SK-N-SH (cell line): ENCODE measurements around the gene LMAN2. TPM values are rescaled to one million over a fixed set of nuclear protein-coding genes. Genes with fewer than 3 reads are reported as not detected.

Experiments
- CTCF ChIA-PET: fragments of 300-600, 350-600 bp; formaldehyde crosslinking; extraction: SDS; loops from one replicate; lab custom pipeline; 2021; lab: Yijun Ruan, JAX
- POLR2A ChIA-PET: fragments of 350-600 bp; sonication (Branson Sonifier 250); formaldehyde crosslinking; extraction: SDS; loops from one replicate; lab custom pipeline; 2020; ENCODE audit warnings: antibody characterized with exemption, inconsistent platforms; lab: Yijun Ruan, JAX
- DNase-seq: peaks from one replicate; pipeline ENCODE4 v3.0.0; 2012
- H2AFZ ChIP-seq: fragments of 200-600 bp; sonication (generic); 2 replicates; pipeline ENCODE4 v1.8.1; 2016; ENCODE audit warnings: antibody characterized with exemption, mild to moderate bottlenecking, low read depth
- H3F3A ChIP-seq: fragments of 200-600 bp; sonication (generic); replicated peaks from 2 replicates; pipeline ENCODE3; 2016; ENCODE audit warnings: antibody characterized with exemption, mild to moderate bottlenecking; ENCODE audit not compliant: insufficient read depth
- H3K27ac ChIP-seq, 2 experiments: fragments of 200-500 bp in 1 of 2; fragments of 200-600 bp in 1 of 2; sonication (Bioruptor generic) in 1 of 2; sonication (generic), shearing (Covaris generic) in 1 of 2; 2 replicates each; pipeline versions ENCODE4 v1.5.1 to v1.6.1; 2014 to 2016; ENCODE audit warnings: low read depth in 2 of 2, inconsistent platforms in 1 of 2, low read length in 1 of 2, mild to moderate bottlenecking in 1 of 2, mixed read lengths in 1 of 2
- H3K27me3 ChIP-seq: fragments of 200-600 bp; sonication (generic), shearing (Covaris generic); 2 replicates; pipeline ENCODE4 v1.6.1; 2016; ENCODE audit warnings: mixed run types; ENCODE audit not compliant: insufficient read depth
- H3K36me3 ChIP-seq, 2 experiments: fragments of 200-500 bp in 1 of 2; fragments of 200-600 bp in 1 of 2; sonication (Bioruptor generic) in 1 of 2; sonication (generic) in 1 of 2; replicated peaks in 1 of 2; 2 replicates each; pipeline versions ENCODE3 to v1.5.1; 2014 to 2016; ENCODE audit warnings: low read length in 1 of 2, mild to moderate bottlenecking in 1 of 2; ENCODE audit not compliant: insufficient read depth in 2 of 2, control insufficient read depth in 1 of 2
- H3K4me1 ChIP-seq, 2 experiments: fragments of 200-500 bp in 1 of 2; fragments of 200-600 bp in 1 of 2; sonication (Bioruptor generic) in 1 of 2; sonication (generic), shearing (Covaris generic) in 1 of 2; 2 replicates each; pipeline versions ENCODE4 v1.5.1 to v1.6.1; 2014 to 2016; ENCODE audit warnings: low read depth in 1 of 2, low read length in 1 of 2, mixed run types in 1 of 2; ENCODE audit not compliant: insufficient read depth in 2 of 2, control insufficient read depth in 1 of 2
- H3K4me2 ChIP-seq: fragments of 200-600 bp; sonication (generic), shearing (Covaris generic); 2 replicates; pipeline ENCODE4 v1.6.1; 2017; ENCODE audit warnings: mixed run types
- H3K4me3 ChIP-seq, 2 experiments: fragments of 200-500 bp in 1 of 2; fragments of 200-600 bp in 1 of 2; sonication (Bioruptor generic) in 1 of 2; sonication (generic), shearing (Covaris generic) in 1 of 2; 2 replicates each; pipeline versions ENCODE4 v1.5.1 to v1.8.1; 2014 to 2016; ENCODE audit warnings: low read depth in 2 of 2, inconsistent platforms in 1 of 2, low read length in 1 of 2, mild to moderate bottlenecking in 1 of 2, mixed read lengths in 1 of 2, moderate library complexity in 1 of 2
- H3K79me2 ChIP-seq: fragments of 200-600 bp; sonication (generic); 2 replicates; pipeline ENCODE4 v1.8.1; 2017; ENCODE audit warnings: mild to moderate bottlenecking; ENCODE audit not compliant: insufficient read depth
- H3K9ac ChIP-seq: fragments of 200-600 bp; sonication (generic); 2 replicates; pipeline ENCODE4 v1.6.1; 2017; ENCODE audit warnings: mixed run types
- H3K9me2 ChIP-seq: fragments of 200-600 bp; sonication (generic); 2 replicates; pipeline ENCODE4 v1.6.1; 2017; ENCODE audit warnings: mixed run types
- H3K9me3 ChIP-seq: fragments of 200-600 bp; sonication (generic); 2 replicates; pipeline ENCODE4 v1.6.1; 2017; ENCODE audit warnings: mixed run types, mild to moderate bottlenecking, moderate library complexity
- H4K20me1 ChIP-seq: fragments of 200-600 bp; sonication (generic); 2 replicates; pipeline ENCODE4 v1.6.1; 2017; ENCODE audit warnings: mild to moderate bottlenecking, mixed run types; ENCODE audit not compliant: insufficient read depth
- ELF1 ChIP-seq: IDR thresholded peaks from 2 replicates; pipeline ENCODE4 v1.4.0; 2012
- FOSL2 ChIP-seq: IDR thresholded peaks from 2 replicates; pipeline ENCODE4 v1.4.0; 2012; ENCODE audit warnings: low read depth, mild to moderate bottlenecking, moderate library complexity, borderline replicate concordance
- FOXJ3 ChIP-seq: sonication (generic); formaldehyde crosslinking; IDR thresholded peaks from 2 replicates; pipeline ENCODE4 v1.5.1; 2020; ENCODE audit warnings: mild to moderate bottlenecking, missing genetic modification reagents
- JUND ChIP-seq: IDR thresholded peaks from 2 replicates; pipeline ENCODE4 v1.4.0; 2012
- MEF2A ChIP-seq: IDR thresholded peaks from 2 replicates; pipeline ENCODE4 v1.4.0; 2012; ENCODE audit warnings: low read depth, borderline replicate concordance
- NFIC ChIP-seq: IDR thresholded peaks from 2 replicates; pipeline ENCODE4 v1.4.0; 2012; ENCODE audit warnings: borderline replicate concordance
- NRF1 ChIP-seq: IDR thresholded peaks from 2 replicates; pipeline ENCODE4 v1.6.1; 2012; ENCODE audit warnings: low read depth, mild to moderate bottlenecking, low read length
- RAD21 ChIP-seq: IDR thresholded peaks from 2 replicates; pipeline ENCODE4 v1.6.1; 2012; ENCODE audit warnings: mild to moderate bottlenecking, low read length
- RXRA ChIP-seq: IDR thresholded peaks from 2 replicates; pipeline ENCODE4 v1.4.0; 2012; ENCODE audit warnings: low read depth, mild to moderate bottlenecking, borderline replicate concordance
- USF1 ChIP-seq: IDR thresholded peaks from 2 replicates; pipeline ENCODE4 v1.4.0; 2012; ENCODE audit warnings: low read depth, borderline replicate concordance
- WGBS: methylation state at CpG from one replicate; pipeline ENCODE4 v1.1.6; 2017; ENCODE audit warnings: low lambda C conversion rate; 5-methylcytosine and 5-hydroxymethylcytosine counted together
- polyA plus RNA-seq, 3 experiments: library from polyadenylated mRNA; depleted of rRNA; stranded (reverse); fragments of >200 nt; gene quantifications; 2 replicates each; pipeline ENCODE4 v1.2.3, GENCODE V29; 2012
- TF ChIP-seq, protein P1 (sequence below): IDR thresholded peaks from 2 replicates; pipeline ENCODE4; 2012
- TF ChIP-seq, protein P2 (sequence below): IDR thresholded peaks from 2 replicates; pipeline ENCODE4 v1.4.0; 2012; ENCODE audit warnings: low read depth, borderline replicate concordance

LMAN2 gene
- polyA plus RNA-seq, 1 of the 3 experiments (the other 2 are of a cell fraction) = 500 TPM

- Histone ChIP-seq H2AFZ (no peak overlapping the region), H4K20me1 (peaks cover 10% of the 10 kb centered on the region; the same call in 1 of the 2 replicates)
These were observed 36.8 kb downstream of the LMAN2 start for GRCh38 chr5:177314376-177315342.

More at GRCh38 chr5:177314376-177315342, 36.8 kb downstream of the LMAN2 start:
- Histone ChIP-seq H3K36me3 (peaks cover 0 to 4% of the 10 kb centered on the region in 2 experiments), H3K27me3 (no peaks in the 10 kb centered on the region), H3K27ac (no peak overlapping the region)
- TF ChIP-seq NFIC (no peak), RXRA (no peak), FOXJ3 (CRISPR knock-in tag) (no peak), FOSL2 (no peak), NRF1 (no peak), JUND (no peak), MEF2A (no peak), RAD21 (no peak), USF1 (no peak), ELF1 (no peak)
- TF ChIP-seq, protein P1, sequence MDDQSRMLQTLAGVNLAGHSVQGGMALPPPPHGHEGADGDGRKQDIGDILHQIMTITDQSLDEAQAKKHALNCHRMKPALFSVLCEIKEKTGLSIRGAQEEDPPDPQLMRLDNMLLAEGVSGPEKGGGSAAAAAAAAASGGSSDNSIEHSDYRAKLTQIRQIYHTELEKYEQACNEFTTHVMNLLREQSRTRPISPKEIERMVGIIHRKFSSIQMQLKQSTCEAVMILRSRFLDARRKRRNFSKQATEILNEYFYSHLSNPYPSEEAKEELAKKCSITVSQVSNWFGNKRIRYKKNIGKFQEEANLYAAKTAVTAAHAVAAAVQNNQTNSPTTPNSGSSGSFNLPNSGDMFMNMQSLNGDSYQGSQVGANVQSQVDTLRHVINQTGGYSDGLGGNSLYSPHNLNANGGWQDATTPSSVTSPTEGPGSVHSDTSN = no peak
- TF ChIP-seq, protein P2, sequence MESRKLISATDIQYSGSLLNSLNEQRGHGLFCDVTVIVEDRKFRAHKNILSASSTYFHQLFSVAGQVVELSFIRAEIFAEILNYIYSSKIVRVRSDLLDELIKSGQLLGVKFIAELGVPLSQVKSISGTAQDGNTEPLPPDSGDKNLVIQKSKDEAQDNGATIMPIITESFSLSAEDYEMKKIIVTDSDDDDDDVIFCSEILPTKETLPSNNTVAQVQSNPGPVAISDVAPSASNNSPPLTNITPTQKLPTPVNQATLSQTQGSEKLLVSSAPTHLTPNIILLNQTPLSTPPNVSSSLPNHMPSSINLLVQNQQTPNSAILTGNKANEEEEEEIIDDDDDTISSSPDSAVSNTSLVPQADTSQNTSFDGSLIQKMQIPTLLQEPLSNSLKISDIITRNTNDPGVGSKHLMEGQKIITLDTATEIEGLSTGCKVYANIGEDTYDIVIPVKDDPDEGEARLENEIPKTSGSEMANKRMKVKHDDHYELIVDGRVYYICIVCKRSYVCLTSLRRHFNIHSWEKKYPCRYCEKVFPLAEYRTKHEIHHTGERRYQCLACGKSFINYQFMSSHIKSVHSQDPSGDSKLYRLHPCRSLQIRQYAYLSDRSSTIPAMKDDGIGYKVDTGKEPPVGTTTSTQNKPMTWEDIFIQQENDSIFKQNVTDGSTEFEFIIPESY = no peak
- TF ChIP-seq, all 33 proteins: peak for 0
- Histone ChIP-seq H3K9ac (no peak overlapping the region), H3F3A (peaks cover 11% of the 10 kb centered on the region), H3K4me2 (no peak overlapping the region), H3K79me2 (peaks cover 20% of the 10 kb centered on the region), H3K9me2 (no peaks in the 10 kb centered on the region), H3K4me3 (no peak overlapping the region), H3K9me3 (no peaks in the 10 kb centered on the region), H3K4me1 (peaks cover 4 to 25% of the 10 kb centered on the region in 2 experiments; a peak in 1 of 4 replicates)
- CTCF ChIA-PET = interaction anchor here (2.0 to 4.0 kb wide), 2 partner anchors 89 to 187 kb away, joined by 6 to 18 read pairs; no protein-coding TSS in a partner anchor
- POLR2A ChIA-PET = no interaction called here
- DNase-seq = no peak
- 98% methylated on average over 11 of the region's 18 CpGs for WGBS
